Neural cell (in vitro differentiated cells): ENCODE results near the gene KDM1B. TPM values are rescaled to one million over a fixed set of nuclear protein-coding genes. Genes with fewer than 3 reads are reported as not detected.

Experiments
- H2AFZ ChIP-seq: fragments of 200-600, 300-800 bp; sonication (generic), shearing (Covaris generic); 2 replicates; pipeline ENCODE4 v1.6.0; 2014; ENCODE audit warnings: low read depth, mild to moderate bottlenecking, antibody characterized with exemption, low read length, moderate library complexity
- H3F3A ChIP-seq: fragments of 200-600 bp; shearing (Covaris generic); 2 replicates; pipeline ENCODE4 v1.6.1; 2016; ENCODE audit warnings: mild to moderate bottlenecking, moderate library complexity, mixed read lengths, antibody characterized with exemption, low read length; ENCODE audit not compliant: insufficient read depth, poor library complexity, severe bottlenecking
- H3K27ac ChIP-seq: fragments of 200-600, 300-800 bp; sonication (generic), shearing (Covaris generic); 2 replicates; pipeline ENCODE4 v1.5.1; 2014; ENCODE audit warnings: mild to moderate bottlenecking, low read length, moderate library complexity
- H3K27me3 ChIP-seq: fragments of 300-800, 200-600 bp; sonication (generic), shearing (Covaris generic); 2 replicates; pipeline ENCODE4 v1.6.0; 2014; ENCODE audit warnings: mild to moderate bottlenecking, low read depth, low read length, moderate library complexity; ENCODE audit not compliant: insufficient read depth
- H3K36me3 ChIP-seq: fragments of 300-800, 200-600 bp; sonication (generic), shearing (Covaris generic); 2 replicates; pipeline ENCODE4 v1.5.1; 2014; ENCODE audit warnings: mild to moderate bottlenecking, antibody characterized with exemption, low read length, moderate library complexity; ENCODE audit not compliant: insufficient read depth
- H3K4me2 ChIP-seq: fragments of 300-800, 200-600 bp; sonication (generic), shearing (Covaris generic); 2 replicates; pipeline ENCODE4 v1.6.0; 2014; ENCODE audit warnings: mild to moderate bottlenecking, low read length
- H3K4me3 ChIP-seq: fragments of 300-800, 200-600 bp; sonication (generic), shearing (Covaris generic); 2 replicates; pipeline ENCODE4 v1.5.1; 2014; ENCODE audit warnings: mild to moderate bottlenecking, low read length, moderate library complexity
- H3K79me2 ChIP-seq: fragments of 200-600 bp; shearing (Covaris generic); replicated peaks from 2 replicates; pipeline ENCODE4 v1.6.0; 2014; ENCODE audit warnings: mild to moderate bottlenecking, low read length, moderate library complexity; ENCODE audit not compliant: insufficient read depth
- H3K9ac ChIP-seq: fragments of 300-800, 200-600 bp; sonication (generic), shearing (Covaris generic); 2 replicates; pipeline ENCODE4 v1.6.1; 2016; ENCODE audit warnings: mild to moderate bottlenecking, low read length, mixed read lengths
- H3K9me2 ChIP-seq: fragments of 200-600 bp; shearing (Covaris generic); 2 replicates; pipeline ENCODE4 v1.6.1; 2016; ENCODE audit warnings: mild to moderate bottlenecking, low read length, mixed read lengths; ENCODE audit not compliant: insufficient read depth
- H3K9me3 ChIP-seq: fragments of 200-600, 300-800 bp; sonication (generic), shearing (Covaris generic); 2 replicates; pipeline ENCODE4 v1.6.1; 2016; ENCODE audit warnings: mild to moderate bottlenecking, mixed run types, low read length, moderate library complexity, mixed read lengths
- H4K20me1 ChIP-seq: fragments of 200-600 bp; shearing (Covaris generic); 2 replicates; pipeline ENCODE4 v1.6.1; 2016; ENCODE audit warnings: mild to moderate bottlenecking, mixed run types; ENCODE audit not compliant: insufficient read depth
- CTCF ChIP-seq: fragments of 450-650 bp; IDR thresholded peaks from 2 replicates; pipeline ENCODE4 v1.5.1; 2014; ENCODE audit warnings: antibody characterized with exemption, mild to moderate bottlenecking, moderate library complexity; ENCODE audit not compliant: poor library complexity, severe bottlenecking
- EP300 ChIP-seq: fragments of 450-650 bp; conservative IDR thresholded peaks from 2 replicates; pipeline ENCODE4 v1.6.1; 2014; ENCODE audit warnings: antibody characterized with exemption, mild to moderate bottlenecking, moderate library complexity; ENCODE audit not compliant: poor library complexity, severe bottlenecking
- EZH2 ChIP-seq: fragments of 200-600, 300-800 bp; shearing (Covaris generic), sonication (generic); IDR thresholded peaks from 2 replicates; pipeline ENCODE4 v1.6.1; 2014; ENCODE audit warnings: antibody characterized with exemption, low read length, borderline replicate concordance, mild to moderate bottlenecking; ENCODE audit not compliant: insufficient read depth, poor library complexity, severe bottlenecking
- MXI1 ChIP-seq: fragments of 450-650 bp; conservative IDR thresholded peaks from 2 replicates; pipeline ENCODE4 v1.6.1; 2014; ENCODE audit warnings: antibody characterized with exemption, mild to moderate bottlenecking; ENCODE audit not compliant: poor library complexity, severe bottlenecking
- POLR2AphosphoS5 ChIP-seq: IDR thresholded peaks from 2 replicates; pipeline ENCODE4 v1.6.1; 2012
- RAD21 ChIP-seq: fragments of 450-650 bp; conservative IDR thresholded peaks from 2 replicates; pipeline ENCODE4 v1.6.1; 2014; ENCODE audit warnings: antibody characterized with exemption, mild to moderate bottlenecking, moderate library complexity
- SMC3 ChIP-seq: fragments of 450-650 bp; conservative IDR thresholded peaks from 2 replicates; pipeline ENCODE4 v1.6.1; 2014; ENCODE audit warnings: antibody characterized with exemption, mild to moderate bottlenecking, moderate library complexity; ENCODE audit not compliant: poor library complexity
- TAF1 ChIP-seq: IDR thresholded peaks from 2 replicates; pipeline ENCODE4 v1.6.1; 2012; ENCODE audit warnings: low read depth
- polyA minus RNA-seq: library from RNA; depleted of rRNA, polyadenylated mRNA; stranded (reverse); fragments of >200 nt; gene quantifications from 2 replicates; pipeline ENCODE4 v1.2.3, GENCODE V29; 2014
- polyA plus RNA-seq: library from polyadenylated mRNA; depleted of rRNA; stranded (reverse); fragments of >200 nt; gene quantifications from 2 replicates; pipeline ENCODE4 v1.2.3, GENCODE V29; 2014
- TF ChIP-seq, protein P1 (sequence below): IDR thresholded peaks from 2 replicates; pipeline ENCODE4 v1.6.1; 2012; ENCODE audit warnings: borderline replicate concordance

Gene KDM1B, protein sequence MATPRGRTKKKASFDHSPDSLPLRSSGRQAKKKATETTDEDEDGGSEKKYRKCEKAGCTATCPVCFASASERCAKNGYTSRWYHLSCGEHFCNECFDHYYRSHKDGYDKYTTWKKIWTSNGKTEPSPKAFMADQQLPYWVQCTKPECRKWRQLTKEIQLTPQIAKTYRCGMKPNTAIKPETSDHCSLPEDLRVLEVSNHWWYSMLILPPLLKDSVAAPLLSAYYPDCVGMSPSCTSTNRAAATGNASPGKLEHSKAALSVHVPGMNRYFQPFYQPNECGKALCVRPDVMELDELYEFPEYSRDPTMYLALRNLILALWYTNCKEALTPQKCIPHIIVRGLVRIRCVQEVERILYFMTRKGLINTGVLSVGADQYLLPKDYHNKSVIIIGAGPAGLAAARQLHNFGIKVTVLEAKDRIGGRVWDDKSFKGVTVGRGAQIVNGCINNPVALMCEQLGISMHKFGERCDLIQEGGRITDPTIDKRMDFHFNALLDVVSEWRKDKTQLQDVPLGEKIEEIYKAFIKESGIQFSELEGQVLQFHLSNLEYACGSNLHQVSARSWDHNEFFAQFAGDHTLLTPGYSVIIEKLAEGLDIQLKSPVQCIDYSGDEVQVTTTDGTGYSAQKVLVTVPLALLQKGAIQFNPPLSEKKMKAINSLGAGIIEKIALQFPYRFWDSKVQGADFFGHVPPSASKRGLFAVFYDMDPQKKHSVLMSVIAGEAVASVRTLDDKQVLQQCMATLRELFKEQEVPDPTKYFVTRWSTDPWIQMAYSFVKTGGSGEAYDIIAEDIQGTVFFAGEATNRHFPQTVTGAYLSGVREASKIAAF
- polyA plus RNA-seq (19.6 and 24.5 TPM in 2 replicates), polyA minus RNA-seq (44.3 and 46.1 TPM in 2 replicates)

DNA sequence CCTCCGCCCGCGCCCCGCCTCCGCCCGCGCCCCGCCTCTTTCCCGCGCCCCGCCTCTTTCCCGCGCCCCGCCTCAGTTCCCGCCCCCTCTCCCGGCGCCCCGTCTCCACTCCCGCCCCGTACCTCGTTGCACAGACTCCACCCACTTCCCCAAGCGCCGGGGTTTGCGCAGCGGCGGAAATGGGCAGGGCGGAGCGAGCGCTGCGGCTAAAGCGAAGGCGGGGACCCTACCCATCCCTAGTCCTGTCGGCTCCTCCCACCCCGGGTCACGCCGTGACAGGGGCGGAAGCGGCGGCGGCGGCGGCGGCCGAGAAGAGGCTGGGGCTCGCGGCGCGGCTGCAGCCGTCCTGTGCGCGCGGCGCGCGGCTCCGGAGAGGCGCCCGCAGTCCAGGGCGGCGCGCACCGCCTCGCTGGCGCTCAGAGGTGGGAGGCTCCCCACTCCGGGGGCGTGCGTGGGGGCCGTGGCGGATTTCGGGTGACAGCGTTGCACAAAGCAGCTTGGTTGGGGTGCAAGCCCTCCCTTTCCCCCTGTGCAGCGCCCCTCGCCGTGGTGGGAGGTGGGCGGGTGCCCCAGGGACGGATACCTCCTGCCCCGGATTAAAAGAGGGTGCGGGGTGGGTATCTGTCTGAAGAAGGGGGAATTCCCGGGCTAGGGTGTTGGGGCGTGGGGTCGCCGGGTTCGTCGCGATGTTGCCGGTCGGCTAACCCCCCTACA is at the start of gene KDM1B:
Gene KDM1B, plus strand, starts transcription at position 273 of the 714 bp plus-strand sequence. CDS start 4,474 bp downstream, outside the sequence.
- no peaks in the 10 kb centered on the region for H3F3A ChIP-seq
- H3K9me3 ChIP-seq, result no peaks in the 10 kb centered on the region
- no peaks in the 10 kb centered on the region for H3K9me2 ChIP-seq
- peak within 1 kb of the TSS; percentile 92 for H3K4me3 ChIP-seq
- H4K20me1 ChIP-seq, result no peaks in the 10 kb centered on the region
- peak within 1 kb of the TSS; percentile 63 for H2AFZ ChIP-seq
- TF ChIP-seq EZH2, result no peak
- no peak for TF ChIP-seq CTCF
- peak; percentile 64 for TF ChIP-seq MXI1
- TF ChIP-seq, protein P1, sequence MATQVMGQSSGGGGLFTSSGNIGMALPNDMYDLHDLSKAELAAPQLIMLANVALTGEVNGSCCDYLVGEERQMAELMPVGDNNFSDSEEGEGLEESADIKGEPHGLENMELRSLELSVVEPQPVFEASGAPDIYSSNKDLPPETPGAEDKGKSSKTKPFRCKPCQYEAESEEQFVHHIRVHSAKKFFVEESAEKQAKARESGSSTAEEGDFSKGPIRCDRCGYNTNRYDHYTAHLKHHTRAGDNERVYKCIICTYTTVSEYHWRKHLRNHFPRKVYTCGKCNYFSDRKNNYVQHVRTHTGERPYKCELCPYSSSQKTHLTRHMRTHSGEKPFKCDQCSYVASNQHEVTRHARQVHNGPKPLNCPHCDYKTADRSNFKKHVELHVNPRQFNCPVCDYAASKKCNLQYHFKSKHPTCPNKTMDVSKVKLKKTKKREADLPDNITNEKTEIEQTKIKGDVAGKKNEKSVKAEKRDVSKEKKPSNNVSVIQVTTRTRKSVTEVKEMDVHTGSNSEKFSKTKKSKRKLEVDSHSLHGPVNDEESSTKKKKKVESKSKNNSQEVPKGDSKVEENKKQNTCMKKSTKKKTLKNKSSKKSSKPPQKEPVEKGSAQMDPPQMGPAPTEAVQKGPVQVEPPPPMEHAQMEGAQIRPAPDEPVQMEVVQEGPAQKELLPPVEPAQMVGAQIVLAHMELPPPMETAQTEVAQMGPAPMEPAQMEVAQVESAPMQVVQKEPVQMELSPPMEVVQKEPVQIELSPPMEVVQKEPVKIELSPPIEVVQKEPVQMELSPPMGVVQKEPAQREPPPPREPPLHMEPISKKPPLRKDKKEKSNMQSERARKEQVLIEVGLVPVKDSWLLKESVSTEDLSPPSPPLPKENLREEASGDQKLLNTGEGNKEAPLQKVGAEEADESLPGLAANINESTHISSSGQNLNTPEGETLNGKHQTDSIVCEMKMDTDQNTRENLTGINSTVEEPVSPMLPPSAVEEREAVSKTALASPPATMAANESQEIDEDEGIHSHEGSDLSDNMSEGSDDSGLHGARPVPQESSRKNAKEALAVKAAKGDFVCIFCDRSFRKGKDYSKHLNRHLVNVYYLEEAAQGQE, result no peak
- TF ChIP-seq EP300, result peak; percentile 28
- TF ChIP-seq SMC3, result no peak
- TF ChIP-seq TAF1, result no peak
- TF ChIP-seq RAD21, result no peak
- no peak for TF ChIP-seq POLR2AphosphoS5
- H3K9ac ChIP-seq, result peak within 1 kb of the TSS; percentile 77
- no peaks in the 10 kb centered on the region for H3K27me3 ChIP-seq
- no peaks in the 10 kb centered on the region for H3K79me2 ChIP-seq
- no peaks in the 10 kb centered on the region for H3K36me3 ChIP-seq
- H3K27ac ChIP-seq, result peak within 1 kb of the TSS; percentile 69
- peak within 1 kb of the TSS; percentile 76 for H3K4me2 ChIP-seq

DNA sequence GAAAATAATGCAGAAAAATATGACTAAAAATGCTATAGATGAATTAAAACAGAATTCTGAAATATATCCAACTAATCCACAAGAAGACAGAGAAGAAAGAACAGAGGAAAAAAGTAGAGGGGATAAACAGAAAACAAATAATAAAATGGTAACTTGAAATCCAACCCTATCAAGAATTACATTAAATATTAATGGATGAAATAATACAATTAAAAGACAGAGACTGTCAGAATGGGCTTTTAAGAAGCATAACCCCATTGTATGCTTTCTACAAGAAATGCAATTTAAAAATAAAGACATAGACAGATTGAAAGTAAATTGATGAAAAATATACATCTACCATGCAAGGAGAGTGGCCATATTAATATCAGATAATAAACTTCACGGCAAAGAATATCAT is 48.2 kb upstream of the KDM1B start:
- no peak overlapping the region for H2AFZ ChIP-seq
- H3K9ac ChIP-seq, result no peak overlapping the region
- no peaks in the 10 kb centered on the region for H4K20me1 ChIP-seq
- no peak overlapping the region for H3K27ac ChIP-seq
- no peak overlapping the region for H3K4me3 ChIP-seq
- H3K36me3 ChIP-seq, result no peaks in the 10 kb centered on the region
- no peaks in the 10 kb centered on the region for H3K27me3 ChIP-seq
- H3K9me2 ChIP-seq, result no peaks in the 10 kb centered on the region
- TF ChIP-seq, protein P1, result no peak
- TF ChIP-seq POLR2AphosphoS5, result no peak
- no peaks in the 10 kb centered on the region for H3K9me3 ChIP-seq
- no peak overlapping the region for H3K4me2 ChIP-seq
- H3K79me2 ChIP-seq, result no peaks in the 10 kb centered on the region
- no peaks in the 10 kb centered on the region for H3F3A ChIP-seq
